Ovary (tissue), 9 donors: ENCODE measurements around the gene CAPN14. TPM values are rescaled to one million over a fixed set of nuclear protein-coding genes. Genes with fewer than 3 reads are reported as not detected.

Source experiments
- DNase-seq, 5 donors: peaks; one replicate each; pipeline ENCODE4 v3.0.0-alpha.2; 2019 to 2020
- H3K27ac ChIP-seq, 2 donors: fragments of 200-600 bp; one replicate each; pipeline versions ENCODE4 v1.5.1 to v1.8.0; 2019 to 2022
- H3K27me3 ChIP-seq: fragments of 200-600 bp; one replicate; pipeline ENCODE4 v1.8.0; 2022
- H3K36me3 ChIP-seq: fragments of 200-600 bp; sonication (generic); one replicate; pipeline ENCODE4 v1.5.1; 2019
- H3K4me1 ChIP-seq: one replicate; pipeline ENCODE4 v1.8.1; 2013; ENCODE audit warnings: mild to moderate bottlenecking, moderate library complexity; ENCODE audit not compliant: insufficient read depth
- H3K4me3 ChIP-seq: fragments of 200-600 bp; sonication (generic); one replicate; pipeline ENCODE4 v1.5.1; 2017
- H3K9me3 ChIP-seq, 2 donors: fragments of 200-600 bp in 1 of 2; sonication (generic) in 1 of 2; one replicate each; pipeline versions ENCODE4 v1.5.1 to v1.8.1; 2013 to 2019; ENCODE audit warnings: mild to moderate bottlenecking in 1 of 2, moderate library complexity in 1 of 2
- EP300 ChIP-seq: sonication (generic); formaldehyde crosslinking; IDR thresholded peaks from one replicate; pipeline ENCODE4 v1.6.1; 2017; ENCODE audit warnings: antibody characterized with exemption
- POLR2A ChIP-seq: fragments of 450-650 bp; IDR thresholded peaks from one replicate; pipeline ENCODE4 v1.6.1; 2017; ENCODE audit warnings: antibody characterized with exemption, mild to moderate bottlenecking, moderate library complexity
- WGBS, 3 donors: extraction: QIAGEN DNeasy Blood & Tissue Kit in 1 of 3; methylation state at CpG; one replicate each; pipeline versions ENCODE4 v1.1.5 to v1.1.7; 2013 to 2017; 5-methylcytosine and 5-hydroxymethylcytosine counted together
- intact Hi-C, 4 donors: fragments of 100-400 bp; cut with DNase I; formaldehyde crosslinking; loops; one replicate each; pipeline versions ENCODE4 v1.11.0 to v1.15.1; 2022 to 2023
- polyA plus RNA-seq, 2 donors: library from polyadenylated mRNA; stranded (reverse); fragments of 200-250 nt in 1 of 2; fragments of 350-450 nt in 1 of 2; fragmentation: Illumina TruSeq in 1 of 2; extraction: RNeasy Lipid Tissue Mini Kit (QIAGEN cat#74804) in 1 of 2; gene quantifications; one replicate each; pipeline ENCODE4 v1.2.3, GENCODE V29; 2013 to 2014
- total RNA-seq, 7 donors: library from RNA; depleted of rRNA in 2 of 7; stranded (reverse); fragments of >200 nt in 2 of 7; fragmentation: NEBNext Ultra II Directional in 3 of 7; extraction: Animal tissue kit (Norgen Biotek cat#: 25700) in 3 of 7; gene quantifications; one replicate each; pipeline versions ENCODE4 v1.1.0 to v1.2.4, GENCODE V29; 2016 to 2023
- TF ChIP-seq, protein P1 (sequence below), 3 donors: fragments of 450-650 bp in 2 of 3; fragments of 200-600 bp in 1 of 3; IDR thresholded peaks; one replicate each; pipeline versions ENCODE4 v1.5.1 to v1.8.0; 2016 to 2022; ENCODE audit warnings: antibody characterized with exemption in 3 of 3, mild to moderate bottlenecking in 1 of 3
- donor health status: DM: no; HTN: no; CAD: no; lungs with moderate emphysema.
- donor health status: DM: no; HTN: no; CAD: no.
- donor health status: Bipolar disorder and iron deficiency.
- donor health status: DM: yes; HTN: yes; CAD: no.
- donor health status: DM: no; HTN: no; CAD: no.
- donor health status: DM: yes; HTN: yes; CAD: no.

CAPN14 gene
- total and polyA plus RNA-seq, 9 donors = 0.05 to 0.23 (median 0.05) TPM; not detected in 2

DNA sequence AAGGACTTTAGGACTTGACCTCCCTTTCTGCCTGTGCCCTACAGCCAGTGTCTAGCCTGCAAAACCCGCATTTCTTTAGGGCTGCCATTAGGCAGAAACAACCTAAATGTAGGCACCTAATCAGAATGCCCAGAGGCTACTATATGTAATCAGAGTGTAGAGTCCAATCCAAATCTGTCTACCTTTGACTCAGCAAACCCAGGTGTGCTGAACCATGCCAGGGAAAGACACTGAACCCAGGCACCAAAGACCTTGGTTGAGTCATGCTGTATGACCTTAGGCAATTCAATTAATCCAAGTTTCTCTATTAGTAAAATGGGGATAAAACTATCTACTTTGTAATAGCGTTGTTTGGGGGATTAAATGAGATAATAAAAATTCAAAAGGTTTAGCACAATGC, 20.7 kb downstream of the CAPN14 start:
- no peak for DNase-seq
- Histone ChIP-seq H3K9me3 (no peaks in the 10 kb centered on the region), H3K4me3 (no peak overlapping the region), H3K27me3 (no peaks in the 10 kb centered on the region), H3K36me3 (no peaks in the 10 kb centered on the region), H3K4me1 (no peaks in the 10 kb centered on the region), H3K27ac (no peak overlapping the region)
- intact Hi-C loops = no loop called here
- TF ChIP-seq, protein P1, sequence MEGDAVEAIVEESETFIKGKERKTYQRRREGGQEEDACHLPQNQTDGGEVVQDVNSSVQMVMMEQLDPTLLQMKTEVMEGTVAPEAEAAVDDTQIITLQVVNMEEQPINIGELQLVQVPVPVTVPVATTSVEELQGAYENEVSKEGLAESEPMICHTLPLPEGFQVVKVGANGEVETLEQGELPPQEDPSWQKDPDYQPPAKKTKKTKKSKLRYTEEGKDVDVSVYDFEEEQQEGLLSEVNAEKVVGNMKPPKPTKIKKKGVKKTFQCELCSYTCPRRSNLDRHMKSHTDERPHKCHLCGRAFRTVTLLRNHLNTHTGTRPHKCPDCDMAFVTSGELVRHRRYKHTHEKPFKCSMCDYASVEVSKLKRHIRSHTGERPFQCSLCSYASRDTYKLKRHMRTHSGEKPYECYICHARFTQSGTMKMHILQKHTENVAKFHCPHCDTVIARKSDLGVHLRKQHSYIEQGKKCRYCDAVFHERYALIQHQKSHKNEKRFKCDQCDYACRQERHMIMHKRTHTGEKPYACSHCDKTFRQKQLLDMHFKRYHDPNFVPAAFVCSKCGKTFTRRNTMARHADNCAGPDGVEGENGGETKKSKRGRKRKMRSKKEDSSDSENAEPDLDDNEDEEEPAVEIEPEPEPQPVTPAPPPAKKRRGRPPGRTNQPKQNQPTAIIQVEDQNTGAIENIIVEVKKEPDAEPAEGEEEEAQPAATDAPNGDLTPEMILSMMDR (IDR thresholded peaks at IDR 0.05) = no peak
- TF ChIP-seq POLR2A (no peak), EP300 (no peak)
- WGBS, 3 donors = 88 to 98% (median 91%) methylated on average over 2 of the region's 2 CpGs

DNA sequence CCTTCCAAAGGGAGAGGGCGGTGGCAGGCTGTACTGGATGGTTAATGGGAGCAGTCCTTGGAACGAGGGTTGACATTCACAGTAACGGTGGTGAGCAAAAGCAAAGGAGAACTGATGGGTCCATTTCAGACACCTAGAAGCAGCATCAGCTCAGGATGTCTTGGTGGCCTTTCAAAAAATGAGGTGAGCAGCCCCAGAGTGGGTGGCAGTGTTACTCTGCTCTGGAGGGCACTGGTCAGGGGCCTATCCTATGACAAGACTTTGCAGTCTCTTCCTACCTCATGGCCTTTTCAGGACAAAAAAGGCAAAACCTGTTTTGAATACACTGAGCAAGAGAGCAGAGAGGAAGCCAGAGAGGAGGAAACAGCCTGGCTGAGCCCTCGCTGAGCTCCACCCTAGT, 23.5 kb downstream of the CAPN14 start:
- 85 to 94% (median 88%) methylated on average over 4 of the region's 4 CpGs for WGBS, 3 donors
- Histone ChIP-seq H3K4me3 (no peak overlapping the region), H3K27ac (no peak overlapping the region), H3K27me3 (no peaks in the 10 kb centered on the region), H3K4me1 (no peaks in the 10 kb centered on the region), H3K36me3 (no peaks in the 10 kb centered on the region), H3K9me3 (no peaks in the 10 kb centered on the region)
- no peak for DNase-seq
- TF ChIP-seq EP300 = no peak
- TF ChIP-seq, protein P1 (IDR thresholded peaks at IDR 0.05) = no peak
- TF ChIP-seq POLR2A = no peak
- intact Hi-C loops = no loop called here

DNA sequence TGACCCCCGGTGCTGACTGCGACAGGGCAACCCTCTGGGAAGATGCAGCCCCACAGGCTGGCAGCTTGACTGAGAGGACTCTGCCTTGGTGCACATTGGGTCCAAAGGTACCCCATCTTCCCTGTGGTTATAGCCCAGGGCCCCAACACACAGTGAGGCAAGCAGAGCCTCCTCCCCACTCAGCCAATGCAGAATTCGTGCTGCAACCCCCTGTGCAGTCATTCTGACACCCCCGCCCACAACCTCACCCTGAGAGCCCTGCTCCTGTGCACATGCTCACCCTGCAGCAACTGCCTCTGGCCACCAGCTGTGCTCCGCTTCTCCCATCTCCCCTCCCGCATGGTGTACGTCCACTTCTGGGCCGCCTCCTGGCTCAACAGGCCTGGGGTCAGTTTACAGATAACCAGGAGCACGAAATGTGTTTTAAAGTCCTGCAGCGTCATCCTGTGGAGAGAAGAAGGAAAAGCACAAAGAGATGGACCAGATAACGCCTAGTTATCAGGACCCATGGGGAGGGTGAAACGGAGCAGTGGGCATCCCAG, 24.4 kb downstream of the CAPN14 start:
- Histone ChIP-seq H3K4me3 (no peak overlapping the region), H3K27ac (no peak overlapping the region), H3K36me3 (no peaks in the 10 kb centered on the region), H3K27me3 (no peaks in the 10 kb centered on the region), H3K4me1 (no peaks in the 10 kb centered on the region), H3K9me3 (no peaks in the 10 kb centered on the region)
- TF ChIP-seq, protein P1 (IDR thresholded peaks at IDR 0.05) = no peak
- TF ChIP-seq POLR2A = no peak
- no peak for TF ChIP-seq EP300
- no peak for DNase-seq
- 75 to 87% (median 79%) methylated on average over 12 of the region's 12 CpGs for WGBS, 3 donors
- intact Hi-C loops = no loop called here

DNA sequence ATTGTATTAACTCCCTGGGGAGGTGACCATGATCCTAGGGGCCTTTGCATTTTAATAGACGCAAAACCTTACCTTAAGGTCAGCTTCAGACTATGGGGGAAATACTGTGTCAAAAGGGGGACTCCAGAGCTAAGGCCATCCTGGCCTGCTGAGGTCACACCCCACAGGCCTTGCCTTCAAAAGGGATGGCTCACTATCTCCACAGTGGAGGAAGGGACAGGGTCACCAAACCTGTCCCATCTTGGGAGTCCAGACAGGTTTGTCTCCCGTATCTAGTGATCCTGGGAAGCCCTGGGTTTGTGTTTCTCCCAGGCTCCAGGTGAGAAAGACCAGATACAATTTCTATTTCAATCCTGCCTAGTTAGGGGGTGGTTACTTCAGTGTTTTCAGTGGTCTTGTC, 24.9 kb downstream of the CAPN14 start:
- H3K27ac ChIP-seq = no peak overlapping the region
- H3K4me3 ChIP-seq = no peak overlapping the region
- TF ChIP-seq, protein P1 (IDR thresholded peaks at IDR 0.05) = no peak
- no peak for TF ChIP-seq EP300
- no peak for TF ChIP-seq POLR2A
- H3K9me3 ChIP-seq = no peaks in the 10 kb centered on the region
- WGBS, 3 donors = 90 to 100% (median 94%) methylated on average over 2 of the region's 2 CpGs
- no peaks in the 10 kb centered on the region for H3K4me1 ChIP-seq
- DNase-seq = no peak
- H3K27me3 ChIP-seq = no peaks in the 10 kb centered on the region
- intact Hi-C loops = no loop called here
- no peaks in the 10 kb centered on the region for H3K36me3 ChIP-seq
